HG02970 (cell line): ENCODE measurements around the gene TM4SF5.

ENCODE experiments used
- ATAC-seq: cut with Tn5 transposase; IDR thresholded peaks from one replicate; pipeline ENCODE4 v1.9.1; 2021; ENCODE audit warnings: mild to moderate bottlenecking, moderate library complexity, moderate number of reproducible peaks; ENCODE audit not compliant: unreplicated experiment, low FRiP score

The TM4SF5 gene

DNA sequence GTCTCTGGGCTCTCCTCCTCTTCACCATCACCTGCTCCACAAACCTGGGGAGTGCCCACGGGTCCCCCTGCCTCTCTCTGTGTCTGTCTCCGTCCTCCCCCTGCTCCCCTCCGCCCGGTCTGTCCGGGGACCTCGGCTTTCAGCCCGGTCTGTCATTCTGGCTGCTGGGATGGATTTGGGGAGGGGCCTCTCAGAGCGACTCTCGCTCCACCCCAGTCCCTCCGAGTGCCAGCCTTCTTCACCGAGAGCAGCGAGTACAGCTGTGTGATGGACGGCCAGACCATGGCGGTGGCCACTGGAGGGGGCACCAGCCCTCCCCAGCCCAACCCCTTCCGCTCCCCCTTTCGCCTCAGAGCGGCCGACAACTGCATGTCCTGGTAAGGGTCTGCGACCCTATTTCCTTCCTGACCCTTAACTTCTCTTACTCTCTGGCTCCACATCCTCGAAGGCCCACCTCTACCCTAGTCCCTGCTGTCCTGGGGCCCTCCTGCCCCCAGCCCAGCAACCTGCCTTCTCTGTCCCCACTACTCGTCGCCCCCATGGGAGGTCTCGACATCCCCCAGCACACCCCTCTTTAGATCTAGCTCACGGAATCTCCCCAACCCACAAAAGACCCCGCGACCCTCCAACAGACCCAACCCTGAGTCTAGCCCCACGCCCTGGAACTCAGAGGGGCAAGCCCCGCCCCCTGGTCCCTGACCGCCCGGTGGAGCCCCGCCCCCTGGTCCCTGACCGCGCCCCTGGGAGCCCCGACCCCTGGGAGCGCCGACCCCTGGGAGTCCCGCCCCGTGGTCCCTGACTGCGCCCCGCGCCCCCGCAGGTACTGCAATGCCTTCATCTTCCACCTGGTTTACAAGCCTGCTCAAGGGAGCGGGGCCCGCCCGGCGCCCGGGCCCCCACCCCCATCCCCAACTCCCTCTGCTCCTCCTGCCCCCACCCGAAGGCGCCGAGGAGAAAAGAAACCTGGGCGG is 26.4 kb upstream of the TM4SF5 start:
- ATAC-seq = no peak

DNA sequence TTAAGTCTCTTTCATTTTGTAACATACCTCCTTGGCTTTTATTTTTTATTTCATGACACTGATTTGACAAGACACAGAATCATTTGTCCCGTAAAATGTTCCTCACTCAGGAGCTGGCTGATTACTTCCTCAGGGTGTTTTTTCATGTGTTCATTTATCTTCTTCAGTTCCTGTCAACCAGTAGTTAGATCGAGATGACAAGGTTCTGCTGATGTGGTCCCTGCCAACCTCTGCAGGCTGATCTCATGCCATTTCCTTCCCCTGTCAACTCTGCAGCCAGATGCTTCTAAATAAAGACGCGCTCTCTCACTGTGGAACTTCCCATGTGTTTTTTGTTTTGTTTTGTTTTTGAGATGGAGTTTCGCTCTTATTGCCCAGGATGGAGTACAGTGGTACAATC is 23.8 kb upstream of the TM4SF5 start:
- no peak for ATAC-seq

- no peak for ATAC-seq
Measured at GRCh38 chr17:4748686-4749085, 23.0 kb upstream of the TM4SF5 start.

DNA sequence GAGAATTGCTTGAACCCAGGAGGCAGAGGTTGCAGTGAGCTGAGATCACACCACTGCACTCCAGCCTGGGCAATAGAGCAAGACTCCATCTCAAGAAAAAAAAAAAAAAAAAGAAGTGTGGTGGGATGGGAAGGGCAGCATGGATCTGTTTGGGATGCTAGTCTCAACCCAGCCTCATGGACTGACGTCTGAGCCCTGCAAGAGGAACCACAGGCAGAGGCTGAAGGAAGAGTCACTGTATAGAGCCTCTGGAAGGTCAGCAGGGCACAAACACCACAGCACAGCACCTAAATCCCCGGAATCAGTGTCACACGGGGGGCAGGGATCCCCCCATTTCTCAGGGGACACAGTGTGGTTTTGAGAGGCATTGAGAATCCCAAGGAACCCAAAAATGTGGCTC is 21.1 kb upstream of the TM4SF5 start:
- ATAC-seq = no peak

DNA sequence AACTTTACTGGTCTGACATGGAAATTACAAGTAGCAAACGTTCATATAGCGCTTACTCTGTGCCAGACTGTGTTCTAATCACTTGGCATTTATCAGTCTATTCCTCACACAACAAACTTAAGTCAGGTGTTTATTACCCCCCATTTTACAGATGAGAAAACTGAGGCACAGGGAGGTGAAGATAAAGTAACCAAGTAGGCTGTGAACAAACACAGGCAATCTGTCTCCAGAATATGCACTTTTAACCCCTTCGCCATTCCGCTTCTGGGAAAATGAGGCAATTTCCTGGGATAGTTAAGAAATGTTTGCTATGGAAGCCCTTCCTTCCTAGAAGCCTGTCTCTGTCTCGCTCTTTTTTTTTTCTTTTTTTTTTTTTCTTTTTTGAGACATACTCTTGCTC is 19.8 kb upstream of the TM4SF5 start:
- no peak for ATAC-seq

DNA sequence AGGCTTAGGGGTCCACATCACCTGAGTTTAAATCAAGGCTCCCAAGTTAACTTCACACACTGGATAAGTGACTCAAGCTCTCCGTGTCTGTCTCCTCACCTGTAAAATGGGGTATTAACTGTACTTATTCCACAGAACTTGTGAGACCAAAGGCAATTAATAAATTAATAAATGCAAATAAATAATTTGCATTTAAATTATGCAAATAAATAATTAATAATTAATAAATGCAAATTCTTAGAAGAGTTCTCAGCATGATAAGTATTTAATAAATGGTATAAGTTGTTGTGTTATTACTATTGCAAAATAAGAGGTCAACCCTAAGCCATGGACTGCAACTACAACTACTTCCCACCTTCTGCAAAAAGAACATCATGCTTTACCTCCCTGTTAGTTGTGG is 18.3 kb upstream of the TM4SF5 start:
- ATAC-seq = no peak

GRCh38 chr17:4759776-4760236 is 11.9 kb upstream of the TM4SF5 start:
- no peak for ATAC-seq

GRCh38 chr17:4764595-4764994 is 7.1 kb upstream of the TM4SF5 start:
- ATAC-seq = no peak

DNA sequence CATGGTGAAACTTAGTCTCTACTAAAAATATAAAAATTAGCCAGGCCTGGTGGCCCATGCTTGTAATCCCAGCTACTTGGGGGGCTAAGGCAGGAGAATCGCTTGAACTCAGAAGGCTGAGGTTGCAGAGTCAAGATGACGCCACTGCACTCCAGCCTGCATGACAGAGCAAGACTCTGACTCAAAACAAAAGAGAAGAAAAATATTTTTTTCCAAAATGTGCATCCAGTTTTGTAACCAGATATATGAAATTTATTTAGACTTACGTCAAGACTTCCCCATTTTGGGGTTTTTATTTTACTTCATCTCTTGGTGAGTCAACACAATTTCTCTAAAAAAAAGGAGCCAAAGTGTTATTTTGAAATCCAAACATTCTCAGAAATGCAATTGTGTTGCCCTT is 5.5 kb upstream of the TM4SF5 start:
- no peak for ATAC-seq

DNA sequence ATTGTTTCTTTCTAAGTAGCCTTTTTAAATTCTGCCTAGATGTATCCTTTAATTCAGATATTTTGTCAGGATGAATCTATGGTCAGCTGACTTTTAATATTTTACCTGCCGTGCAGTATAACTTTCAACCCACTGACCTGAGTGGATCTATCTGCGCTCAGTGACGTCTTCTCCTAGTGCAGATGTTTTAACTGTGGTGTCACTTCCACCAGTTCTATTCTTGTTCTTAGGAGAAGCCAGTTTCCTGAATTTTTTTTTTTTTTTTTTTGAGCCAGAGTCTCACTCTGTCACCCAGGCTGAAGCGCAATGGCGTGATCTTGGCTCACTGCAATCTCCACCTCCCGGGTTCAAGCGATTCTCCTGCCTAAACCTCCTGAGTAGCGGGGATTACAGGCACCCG is 5.0 kb upstream of the TM4SF5 start:
- ATAC-seq = no peak

- ATAC-seq = no peak
Measured at GRCh38 chr17:4768298-4768697, 3.4 kb upstream of the TM4SF5 start.

DNA sequence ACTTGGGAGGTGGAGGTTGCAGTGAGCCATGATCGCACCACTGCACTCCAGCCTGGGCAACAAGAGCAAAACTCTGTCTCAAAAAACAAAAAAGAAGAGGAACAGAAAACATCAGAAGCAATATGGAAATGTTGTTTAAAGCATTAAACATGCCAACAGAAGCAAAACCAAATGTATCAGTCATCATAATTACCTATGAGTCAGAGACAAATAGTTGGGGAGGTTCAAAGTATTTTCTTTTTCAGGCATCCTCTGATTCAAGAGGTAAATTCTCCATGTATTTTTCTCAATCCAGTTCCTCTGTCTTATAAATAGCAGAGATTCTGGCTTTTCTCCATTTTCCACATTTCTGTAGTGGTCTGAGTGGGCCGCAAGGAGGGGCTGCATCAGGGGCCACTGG is 2.1 kb upstream of the TM4SF5 start:
- no peak for ATAC-seq

DNA sequence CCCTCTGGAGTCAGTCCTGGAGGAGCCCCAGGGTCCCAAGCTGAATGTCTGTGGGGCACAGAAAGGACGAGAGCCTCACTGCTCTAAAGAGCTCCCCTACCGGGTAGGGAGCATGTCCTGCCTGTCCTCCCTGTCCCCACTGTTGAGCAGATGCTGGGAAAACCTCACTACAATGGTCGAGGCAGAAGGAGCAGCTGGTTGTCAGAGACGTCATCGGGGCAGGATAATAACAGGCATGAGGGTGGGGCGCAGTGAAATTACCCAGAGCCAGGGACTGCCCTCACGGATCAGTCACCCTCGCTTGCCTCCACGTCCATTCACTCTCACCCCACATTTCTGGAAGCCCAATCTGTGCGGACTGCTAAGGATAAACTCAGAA is 538 bp downstream of the TM4SF5 start:
- no peak for ATAC-seq

GRCh38 chr17:4777969-4778760 is 6.5 kb downstream of the TM4SF5 start:
- no peak for ATAC-seq

DNA sequence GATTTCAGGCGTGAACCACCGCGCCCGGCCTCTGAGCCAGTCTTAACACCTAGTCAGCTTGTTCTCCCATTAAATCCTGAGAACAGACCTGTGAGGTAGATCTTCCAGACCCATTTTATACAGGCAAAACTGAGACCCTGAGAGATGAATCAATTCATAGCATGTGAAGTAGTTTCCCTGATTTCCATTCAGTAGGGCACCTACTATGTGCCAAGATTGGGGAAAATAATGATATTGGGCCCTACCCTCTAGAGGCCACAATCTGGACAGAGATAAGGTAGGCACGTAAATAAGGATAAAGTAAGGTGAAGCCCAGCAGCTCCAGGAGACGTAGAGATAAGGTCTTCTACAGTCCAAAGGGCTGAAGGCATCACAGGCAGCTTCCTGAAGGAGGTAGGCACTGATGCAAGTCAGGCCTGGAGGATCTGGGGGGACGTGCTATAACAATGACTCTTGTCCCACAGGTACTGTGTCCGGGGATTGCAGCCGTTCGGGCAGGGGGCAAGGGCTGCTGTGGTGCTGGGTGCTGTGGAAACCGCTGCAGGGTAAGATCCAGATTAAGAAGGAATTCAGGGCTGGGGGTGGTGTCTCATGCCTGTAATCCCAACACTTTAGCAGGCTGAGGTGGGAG is 8.8 kb downstream of the TM4SF5 start:
- ATAC-seq = no peak

DNA sequence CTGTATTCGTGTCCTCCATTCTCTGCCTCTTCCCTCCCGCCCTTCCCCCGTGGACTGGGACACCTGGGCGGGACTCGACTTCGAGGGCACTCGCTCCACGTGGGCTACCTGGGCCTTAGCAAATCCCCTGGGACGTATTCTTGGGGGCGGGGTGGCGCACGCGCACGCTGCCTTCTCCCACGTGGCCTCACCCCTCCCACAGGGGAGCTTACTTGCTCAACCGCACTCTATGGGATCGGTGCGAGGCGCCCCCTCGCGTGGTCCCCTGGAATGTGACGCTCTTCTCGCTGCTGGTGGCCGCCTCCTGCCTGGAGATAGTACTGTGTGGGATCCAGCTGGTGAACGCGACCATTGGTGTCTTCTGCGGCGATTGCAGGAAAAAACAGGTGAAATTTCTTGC is 11.0 kb downstream of the TM4SF5 start:
- ATAC-seq = no peak

DNA sequence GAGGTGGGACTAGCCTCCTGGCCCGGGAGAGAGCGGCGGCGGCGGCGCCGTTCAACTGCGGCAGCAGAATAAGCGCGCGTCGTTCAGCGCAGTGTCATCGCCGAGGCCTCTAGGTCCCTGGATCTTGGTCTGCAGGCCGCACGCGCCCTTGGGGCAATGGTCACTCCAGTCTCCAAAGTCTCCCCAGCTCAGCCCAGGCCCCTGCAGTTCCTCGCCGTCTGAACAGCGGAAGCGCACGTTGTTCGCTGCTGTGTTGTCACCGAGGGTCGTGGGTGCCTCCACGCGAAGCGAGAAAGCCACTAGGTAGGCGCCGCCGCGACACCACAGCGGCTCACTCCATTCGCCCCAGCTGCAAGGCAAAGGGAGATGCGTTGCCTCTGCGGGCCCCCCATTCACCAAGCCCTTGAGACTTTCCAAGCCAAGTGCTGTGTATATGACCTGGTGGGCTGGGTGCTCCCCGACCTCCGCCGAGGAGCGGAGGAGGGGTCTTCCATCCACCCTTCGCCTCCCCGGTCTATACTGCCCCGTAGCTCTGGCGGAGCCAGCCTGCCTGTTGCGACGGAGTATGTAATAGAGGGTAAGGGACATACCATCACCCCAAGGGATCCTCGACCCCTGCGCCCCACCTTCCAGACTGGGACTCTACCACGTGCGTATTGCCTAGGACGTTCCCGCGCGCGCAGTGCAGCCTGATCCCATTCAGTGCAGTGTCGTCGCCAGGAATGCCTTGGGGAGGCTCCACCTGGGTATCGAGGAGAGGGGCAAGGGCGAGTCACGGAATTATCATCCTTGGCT is 13.8 kb downstream of the TM4SF5 start:
- no peak for ATAC-seq

GRCh38 chr17:4786106-4786511 is 14.4 kb downstream of the TM4SF5 start, which contains the start of gene VMO1:
Gene VMO1 (minus strand): TSS chr17:4786364. CDS start chr17:4786352, 12 bp downstream.
- ATAC-seq = no peak

DNA sequence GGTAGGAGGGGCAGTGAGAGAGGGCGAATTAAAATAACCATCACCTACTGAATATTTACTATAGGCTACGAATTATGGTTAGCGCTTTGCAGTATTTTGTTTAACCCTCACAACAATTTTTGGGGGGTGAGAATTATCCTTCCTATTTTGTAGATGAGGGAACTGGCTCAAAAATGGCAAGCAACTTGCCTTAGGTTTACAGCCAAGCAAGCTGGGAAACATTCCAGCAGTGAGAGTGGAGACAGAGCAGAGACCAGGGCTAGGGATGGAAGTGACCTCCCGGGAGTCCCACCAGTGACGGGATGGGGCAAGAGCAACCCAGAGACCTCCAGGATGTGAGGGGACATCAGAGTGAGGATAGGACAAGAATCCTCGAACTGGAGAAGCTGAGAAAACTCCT is 14.8 kb downstream of the TM4SF5 start:
- ATAC-seq = no peak

- no peak for ATAC-seq
Measured at GRCh38 chr17:4788159-4788806, 16.6 kb downstream of the TM4SF5 start.
